Keratinocyte (primary cell): Measurements from ENCODE around the gene ICAM4. TPM values are rescaled to one million over a fixed set of nuclear protein-coding genes. Genes with fewer than 3 reads are reported as not detected.

Source experiments
- DNase-seq: peaks from one replicate; pipeline ENCODE4 v3.0.0-alpha.2; 2011; ENCODE audit warnings: low read depth, missing footprints, low spot score
- FAIRE-seq: peaks from 2 replicates; lab custom pipeline; 2011; peaks lifted over from hg19 to GRCh38; lab: Jason Lieb, UNC
- H2AFZ ChIP-seq: 2 replicates; pipeline ENCODE4 v1.6.0; 2012; ENCODE audit warnings: low read length, control low read depth, inconsistent platforms; ENCODE audit not compliant: control insufficient read depth
- H3K27ac ChIP-seq: 2 replicates; pipeline ENCODE4 v1.5.1; 2011; ENCODE audit warnings: low read length; ENCODE audit not compliant: control insufficient read depth, insufficient read depth
- H3K27me3 ChIP-seq: 3 replicates; pipeline ENCODE4 v1.6.0; 2011; ENCODE audit warnings: low read length; ENCODE audit not compliant: control insufficient read depth, insufficient read depth; ENCODE audit errors: extremely low read depth
- H3K36me3 ChIP-seq, 2 experiments: 2 replicates in 1 of 2; 3 replicates in 1 of 2; pipeline ENCODE4 v1.5.1; 2011; ENCODE audit warnings: low read length in 2 of 2, mild to moderate bottlenecking in 1 of 2; ENCODE audit not compliant: control insufficient read depth in 2 of 2, insufficient read depth in 2 of 2; ENCODE audit errors: extremely low read depth in 1 of 2
- H3K4me1 ChIP-seq: 3 replicates; pipeline ENCODE4 v1.5.1; 2011; ENCODE audit warnings: low read length; ENCODE audit not compliant: control insufficient read depth, insufficient read depth; ENCODE audit errors: extremely low read depth
- H3K4me2 ChIP-seq: 3 replicates; pipeline ENCODE4 v1.6.0; 2011; ENCODE audit warnings: low read depth, low read length; ENCODE audit not compliant: control insufficient read depth, insufficient read depth; ENCODE audit errors: extremely low read depth
- H3K4me3 ChIP-seq, 3 experiments: fragments of 200-600 bp in 1 of 3; sonication (generic) in 1 of 3; 2 replicates in 2 of 3; 3 replicates in 1 of 3; pipeline ENCODE4 v1.5.1; 2011 to 2016; ENCODE audit warnings: low read length in 3 of 3, mild to moderate bottlenecking in 3 of 3, control low read depth in 2 of 3, inconsistent platforms in 1 of 3, low read depth in 1 of 3, mixed read lengths in 1 of 3, mixed run types in 1 of 3, moderate library complexity in 1 of 3; ENCODE audit not compliant: control insufficient read depth in 2 of 3, insufficient read depth in 2 of 3; ENCODE audit errors: extremely low read depth in 1 of 3
- H3K79me2 ChIP-seq: 2 replicates; pipeline ENCODE4 v1.6.0; 2012; ENCODE audit warnings: low read length; ENCODE audit not compliant: control insufficient read depth, insufficient read depth
- H3K9ac ChIP-seq: 3 replicates; pipeline ENCODE4 v1.6.0; 2011; ENCODE audit warnings: low read length; ENCODE audit not compliant: control insufficient read depth, insufficient read depth; ENCODE audit errors: extremely low read depth
- H3K9me1 ChIP-seq: 3 replicates; pipeline ENCODE4 v1.6.0; 2011; ENCODE audit warnings: low read length; ENCODE audit not compliant: control insufficient read depth, insufficient read depth; ENCODE audit errors: extremely low read depth
- H3K9me3 ChIP-seq: 2 replicates; pipeline ENCODE4 v1.5.1; 2012; ENCODE audit warnings: low read depth, low read length; ENCODE audit not compliant: control insufficient read depth
- H4K20me1 ChIP-seq: 3 replicates; pipeline ENCODE4 v1.6.0; 2011; ENCODE audit warnings: low read length; ENCODE audit not compliant: control insufficient read depth, insufficient read depth; ENCODE audit errors: extremely low read depth
- CTCF ChIP-seq, 3 experiments: IDR thresholded peaks in 1 of 3; conservative IDR thresholded peaks in 1 of 3; optimal IDR thresholded peaks in 1 of 3; 2 replicates in 2 of 3; 3 replicates in 1 of 3; pipeline versions ENCODE3 to v1.5.1; 2011; ENCODE audit warnings: low read length in 3 of 3, mild to moderate bottlenecking in 3 of 3, moderate library complexity in 2 of 3, control low read depth in 1 of 3, inconsistent platforms in 1 of 3; ENCODE audit not compliant: insufficient read depth in 2 of 3; ENCODE audit errors: extremely low read depth in 1 of 3
- EZH2 ChIP-seq: IDR thresholded peaks from one replicate; pipeline ENCODE4 v1.6.1; 2012; ENCODE audit warnings: inconsistent platforms, mild to moderate bottlenecking, low read length, moderate library complexity
- dilution Hi-C: fragments of 300-500 bp; cut with MboI; formaldehyde crosslinking; loops from one replicate; pipeline ENCODE4 v1.7.0; 2020; ENCODE audit warnings: low sequenced_read_pairs; ENCODE audit not compliant: extremely low pct_ligation_motif_present
- polyA plus RNA-seq, 5 experiments: library from polyadenylated mRNA; depleted of rRNA in 3 of 5; stranded (reverse) in 3 of 5; stranded (forward) in 1 of 5; unstranded in 1 of 5; fragments of >200 nt; gene quantifications; 1 replicate in 1 of 5; 2 replicates in 3 of 5; 3 replicates in 1 of 5; pipeline versions ENCODE4 v1.2.1 to v1.2.3, GENCODE V29; 2011 to 2012; ENCODE audit warnings: missing spikeins in 2 of 5, low read depth in 1 of 5, low replicate concordance in 1 of 5

Gene ICAM4
- polyA plus RNA-seq, 1 donor (not counting 4 experiments of a cell fraction or from before 2014, with no cell fraction given): 0.25 TPM

GRCh38 chr19:10268071-10268470, 18.7 kb upstream of the ICAM4 start:
- Histone ChIP-seq H3K27me3 (peaks cover 23% of the 10 kb centered on the region), H3K9me1 (no peaks in the 10 kb centered on the region), H4K20me1 (no peaks in the 10 kb centered on the region), H3K27ac (no peak overlapping the region), H3K4me1 (peaks cover 9% of the 10 kb centered on the region), H3K4me3 (no peak overlapping the region), H3K9me3 (no peaks in the 10 kb centered on the region), H3K36me3 (no peaks in the 10 kb centered on the region), H2AFZ (no peak overlapping the region), H3K4me2 (no peak overlapping the region), H3K79me2 (no peaks in the 10 kb centered on the region), H3K9ac (no peak overlapping the region)
- FAIRE-seq: no peak
- DNase-seq: no peak
- dilution Hi-C loops: no loop called here
- no peak for TF ChIP-seq CTCF (optimal IDR thresholded peaks at IDR 0.05 in 1 of 3, IDR thresholded peaks at IDR 0.05 in 1 of 3, conservative IDR thresholded peaks at IDR 0.05 in 1 of 3; ENCODE audit: extremely low read depth in 1 of 3, insufficient read depth in 2 of 3, low read length in 3 of 3)
- TF ChIP-seq EZH2: no peak

- Histone ChIP-seq H3K4me2 (peak overlapping the region; percentile 78), H3K79me2 (no peaks in the 10 kb centered on the region), H3K36me3 (no peaks in the 10 kb centered on the region), H3K9ac (peak overlapping the region; percentile 15), H2AFZ (peak overlapping the region; percentile 15), H3K27ac (no peak overlapping the region), H3K9me3 (no peaks in the 10 kb centered on the region), H3K4me3 (peak overlapping the region in 2 of 3 experiments; percentile 1 to 9), H3K9me1 (no peaks in the 10 kb centered on the region), H3K27me3 (peaks cover 23% of the 10 kb centered on the region), H3K4me1 (peaks cover 9% of the 10 kb centered on the region), H4K20me1 (no peaks in the 10 kb centered on the region)
- no peak for FAIRE-seq
- dilution Hi-C loops: no loop called here
- TF ChIP-seq EZH2 (no peak), CTCF (optimal IDR thresholded peaks at IDR 0.05 in 1 of 3, IDR thresholded peaks at IDR 0.05 in 1 of 3, conservative IDR thresholded peaks at IDR 0.05 in 1 of 3; ENCODE audit: extremely low read depth in 1 of 3, insufficient read depth in 2 of 3, low read length in 3 of 3) (peak; percentile 79 to 98 (median 93))
- no peak for DNase-seq
These were observed 17.2 kb upstream of the ICAM4 start for GRCh38 chr19:10269333-10270179.
